GM12873 (cell line): ENCODE measurements around the gene COL27A1.

Source experiments
- CTCF ChIP-seq: IDR thresholded peaks from 2 replicates; pipeline ENCODE4 v1.5.1; 2012; ENCODE audit warnings: low read depth, mild to moderate bottlenecking, moderate library complexity, low read length, control low read depth; ENCODE audit not compliant: insufficient read depth; ENCODE audit errors: missing control alignments

COL27A1 gene

DNA sequence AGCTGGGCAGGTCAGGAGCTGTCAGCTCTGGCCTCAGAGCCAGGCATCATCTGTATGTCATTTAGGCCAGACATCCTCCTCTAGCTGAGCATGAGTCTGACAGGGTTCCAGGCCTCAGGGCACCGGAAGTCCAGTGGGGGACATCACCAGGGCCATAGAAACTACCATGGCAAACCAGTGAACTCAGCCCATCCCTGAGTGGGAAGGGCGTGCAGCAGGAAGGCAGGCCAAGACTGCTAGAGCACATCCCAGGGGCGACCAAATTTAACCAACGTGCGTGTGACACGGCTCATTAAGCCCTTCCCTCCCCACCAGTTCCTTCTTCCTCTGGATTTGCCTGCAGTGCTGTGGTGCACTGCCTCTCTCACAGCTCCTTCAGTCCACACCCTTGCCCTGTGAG is 75.9 kb downstream of the COL27A1 start:
- no peak for TF ChIP-seq CTCF

- TF ChIP-seq CTCF = no peak
These were observed 76.5 kb downstream of the COL27A1 start for GRCh38 chr9:114231719-114232449.

- TF ChIP-seq CTCF = no peak
These were observed 78.3 kb downstream of the COL27A1 start for GRCh38 chr9:114233491-114234185.

- no peak for TF ChIP-seq CTCF
These were observed 79.8 kb downstream of the COL27A1 start for GRCh38 chr9:114235033-114235661.

DNA sequence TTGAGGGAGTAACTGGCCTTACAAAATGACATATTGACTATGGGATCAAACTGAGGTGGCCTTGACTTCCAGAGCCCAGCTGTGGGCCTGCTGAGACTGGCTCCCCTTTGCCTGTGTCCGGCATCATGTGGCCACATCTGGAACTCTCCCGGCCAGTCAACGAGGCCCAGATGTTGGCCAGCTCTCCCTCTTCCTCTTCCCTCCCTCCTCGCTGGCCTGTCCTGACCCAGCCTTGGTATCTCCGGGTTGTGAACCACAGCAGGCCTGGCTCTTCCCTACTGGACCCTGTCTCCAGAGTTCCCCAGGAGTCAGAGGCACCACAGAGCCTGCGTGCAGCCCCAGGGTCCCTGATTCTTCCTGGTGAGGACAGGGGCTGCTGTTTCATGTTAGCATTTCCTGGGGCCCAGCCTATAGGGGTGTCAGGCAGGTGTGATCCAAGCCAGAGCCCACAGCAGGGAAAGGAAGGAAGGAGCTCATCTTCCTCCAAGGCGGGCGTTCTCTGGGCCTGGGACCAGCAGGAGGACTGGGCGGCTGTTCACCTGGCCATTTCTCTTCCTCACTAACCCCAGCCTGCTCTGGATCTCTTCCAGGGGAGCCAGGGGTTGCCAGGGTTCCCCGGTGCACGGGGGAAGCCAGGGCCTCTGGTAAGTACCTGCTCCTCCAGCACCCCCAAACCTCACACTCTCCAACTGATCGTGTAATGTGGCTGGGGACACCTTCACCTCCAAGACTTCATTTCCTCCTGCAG is 81.2 kb downstream of the COL27A1 start:
- no peak for TF ChIP-seq CTCF

DNA sequence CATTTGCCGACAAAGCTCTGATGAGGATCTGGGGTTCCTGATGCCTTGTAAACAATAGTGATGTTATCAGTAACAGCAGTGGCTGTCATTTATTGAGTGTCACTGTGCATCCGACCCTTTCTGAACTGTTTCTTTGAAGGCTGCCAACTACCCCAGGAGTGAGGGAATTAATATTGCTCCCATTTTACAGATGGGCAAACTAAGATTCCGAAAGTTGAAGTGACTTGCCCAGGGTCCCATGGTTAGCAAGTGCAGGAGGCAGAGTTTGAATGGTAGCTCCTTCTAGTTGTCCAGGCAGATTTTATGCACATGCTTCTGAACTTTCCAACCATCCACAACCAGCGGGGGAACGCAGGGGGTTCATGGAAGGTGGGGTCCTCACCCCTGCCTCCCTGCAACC is 81.9 kb downstream of the COL27A1 start:
- TF ChIP-seq CTCF = no peak

DNA sequence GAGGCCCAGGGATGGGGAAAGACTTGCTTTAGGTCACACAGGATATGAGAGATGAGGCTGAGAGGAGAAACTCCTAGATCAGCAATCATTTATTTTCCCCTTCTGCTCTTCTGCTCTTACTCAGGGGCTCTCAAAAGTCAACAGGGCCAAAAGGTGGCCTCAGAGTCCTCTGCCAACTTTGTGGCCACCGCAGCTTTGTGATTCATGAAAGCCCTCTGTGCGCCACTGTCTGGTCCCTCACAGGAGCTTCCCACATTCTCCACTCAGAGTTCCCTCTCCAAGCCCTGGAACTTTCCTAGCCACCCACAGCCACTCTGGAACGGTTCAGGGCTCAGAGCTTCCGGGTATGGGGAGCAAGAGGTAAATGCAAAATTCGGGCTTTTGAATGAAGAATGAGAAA is 82.4 kb downstream of the COL27A1 start:
- TF ChIP-seq CTCF = no peak
